Measurements from ENCODE around the gene RXRA. TPM values are rescaled to one million over a fixed set of nuclear protein-coding genes. Genes with fewer than 3 reads are reported as not detected.

The RXRA gene
- total RNA-seq, 1 experiment from 2014 or later, result 29.9 TPM

- WGBS (ENCODE audit: extremely low coverage, insufficient read length, low lambda C conversion rate), result no CpG with 5 or more reads among the region's 9 CpGs
- H3K14ac ChIP-seq (ENCODE audit: insufficient read depth, low read length), result no peak overlapping the region
Measured at GRCh38 chr9:134297576-134297975, 28.7 kb upstream of the RXRA start.

More at GRCh38 chr9:134297576-134297975, 28.7 kb upstream of the RXRA start:
- no peak overlapping the region for H2BK12ac ChIP-seq (ENCODE audit: insufficient read length, low read depth, low read length)
- no peak overlapping the region for H3T11ph ChIP-seq (ENCODE audit: low read length)
- H3K18ac ChIP-seq (ENCODE audit: insufficient read length, low read depth, low read length), result no peak overlapping the region
- H3K9ac ChIP-seq (ENCODE audit: extremely low read depth, insufficient read length, low read length), result no peak overlapping the region
- H2AFZ ChIP-seq (ENCODE audit: low read length), result no peak overlapping the region
- no peaks in the 10 kb centered on the region for H3K23me2 ChIP-seq (ENCODE audit: insufficient read length, low read depth, low read length, poor library complexity, severe bottlenecking)
- H4K91ac ChIP-seq (ENCODE audit: insufficient read length, low read depth, low read length), result no peak overlapping the region
- no peak overlapping the region for H3K27ac ChIP-seq (ENCODE audit: insufficient read length, low read depth, low read length)
- no peaks in the 10 kb centered on the region for H3K4me1 ChIP-seq (ENCODE audit: insufficient read depth, low read length)
- no peak overlapping the region for H4K8ac ChIP-seq (replicated peaks; ENCODE audit: insufficient read length, low read depth, low read length)
- Mint-ChIP-seq H3K9me3 (no peaks in the 10 kb centered on the region), H3K4me1 (peaks cover 5 to 35% of the 10 kb centered on the region in 2 experiments), H3K36me3 (ENCODE audit: insufficient read depth in 1 of 3, low read depth in 3 of 3) (no peaks in the 10 kb centered on the region), H3K4me3 (no peak overlapping the region), H3K27ac (no peak overlapping the region), H3K27me3 (ENCODE audit: low read depth) (peaks cover 5% of the 10 kb centered on the region)
- H3K4me2 ChIP-seq (ENCODE audit: insufficient read depth, insufficient read length, low read length), result no peak overlapping the region
- TF ChIP-seq CTCF (conservative IDR thresholded peaks at IDR 0.05), result no peak
- no peak overlapping the region for H2AK5ac ChIP-seq (ENCODE audit: insufficient read length, low read length)
- no peak for DNase-seq
- H4K20me1 ChIP-seq (ENCODE audit: control insufficient read depth, insufficient read depth, insufficient read length), result no peaks in the 10 kb centered on the region
- no peaks in the 10 kb centered on the region for H3K79me2 ChIP-seq (ENCODE audit: insufficient read depth, low read length)
- H2BK15ac ChIP-seq (ENCODE audit: low read depth, low read length), result no peak overlapping the region
- no peak overlapping the region for H3K23ac ChIP-seq (ENCODE audit: insufficient read length, low read depth, low read length)
- H2BK20ac ChIP-seq (ENCODE audit: low read depth, low read length, poor library complexity, severe bottlenecking), result no peak overlapping the region
- no peak overlapping the region for H3K56ac ChIP-seq (ENCODE audit: insufficient read length, low read depth, low read length)
- no peaks in the 10 kb centered on the region for H3K9me3 ChIP-seq (ENCODE audit: control insufficient read depth, low read depth, low read length)
- H2BK120ac ChIP-seq (ENCODE audit: low read depth, low read length, poor library complexity, severe bottlenecking), result no peak overlapping the region
- no peaks in the 10 kb centered on the region for H3K79me1 ChIP-seq (ENCODE audit: insufficient read depth, low read depth, low read length, poor library complexity, severe bottlenecking)
- no peak overlapping the region for H4K5ac ChIP-seq (ENCODE audit: insufficient read length, low read depth, low read length)
- no peaks in the 10 kb centered on the region for H3K27me3 ChIP-seq (ENCODE audit: insufficient read depth, low read length)
- H3K4ac ChIP-seq (ENCODE audit: low read depth, low read length), result no peak overlapping the region
- H2BK5ac ChIP-seq (ENCODE audit: insufficient read length, low read length), result no peak overlapping the region
